Measurements from ENCODE around the gene RPL41. TPM values are rescaled to one million over a fixed set of nuclear protein-coding genes. Genes with fewer than 3 reads are reported as not detected.

RPL41 gene
- total RNA-seq, 4 donors from 2014 or later = 1,323 to 2,217 (median 1,977) TPM

- in situ Hi-C loops (cut with MboI; ENCODE audit: low sequenced_read_pairs in 4 of 4) = no loop called here
- ATAC-seq (no peak), DNase-seq (no peak)
- Histone ChIP-seq H3K4me3 (no peak overlapping the region), H3K36me3 (no peaks in the 10 kb centered on the region), H3K4me1 (no peaks in the 10 kb centered on the region), H3K27ac (no peak overlapping the region), H3K9me3 (no peaks in the 10 kb centered on the region), H3K27me3 (peaks cover 0 to 3% (median 0%) of the 10 kb centered on the region in 3 donors)
- intact Hi-C loops (cut with DNase I; ENCODE audit: low total_unique reads) = no loop called here
- no peak for TF ChIP-seq CTCF (IDR thresholded peaks at IDR 0.05 in 4 of 5, conservative IDR thresholded peaks at IDR 0.05 in 1 of 5)
- TF ChIP-seq POLR2A (IDR thresholded peaks at IDR 0.05) = no peak
These were observed 30.3 kb upstream of the RPL41 start for GRCh38 chr12:56086096-56086495.

- no peak for DNase-seq
- ATAC-seq = no peak
- TF ChIP-seq CTCF (IDR thresholded peaks at IDR 0.05 in 4 of 5, conservative IDR thresholded peaks at IDR 0.05 in 1 of 5) = no peak
- TF ChIP-seq POLR2A (IDR thresholded peaks at IDR 0.05) = no peak
- Histone ChIP-seq H3K4me1 (no peaks in the 10 kb centered on the region), H3K4me3 (no peak overlapping the region), H3K27ac (no peak overlapping the region), H3K27me3 (no peaks in the 10 kb centered on the region), H3K36me3 (no peaks in the 10 kb centered on the region), H3K9me3 (no peaks in the 10 kb centered on the region)
- in situ Hi-C loops (cut with MboI; ENCODE audit: low sequenced_read_pairs in 4 of 4) = no loop called here
- intact Hi-C loops (cut with DNase I; ENCODE audit: low total_unique reads) = no loop called here
These were observed 29.8 kb upstream of the RPL41 start for GRCh38 chr12:56086608-56087007.

GRCh38 chr12:56087220-56087619 is 29.2 kb upstream of the RPL41 start:
- TF ChIP-seq CTCF (IDR thresholded peaks at IDR 0.05 in 4 of 5, conservative IDR thresholded peaks at IDR 0.05 in 1 of 5) (no peak), POLR2A (IDR thresholded peaks at IDR 0.05) (no peak)
- no peaks in the 10 kb centered on the region for H3K36me3 ChIP-seq
- H3K9me3 ChIP-seq = no peaks in the 10 kb centered on the region
- H3K27ac ChIP-seq = no peak overlapping the region
- peak in 1 of 2 donors; percentile 51 for ATAC-seq
- in situ Hi-C loops (cut with MboI; ENCODE audit: low sequenced_read_pairs in 4 of 4) (no loop called here), intact Hi-C loops (cut with DNase I; ENCODE audit: low total_unique reads) (no loop called here)
- H3K27me3 ChIP-seq = no peaks in the 10 kb centered on the region
- no peak overlapping the region for H3K4me3 ChIP-seq
- peak in 1 of 2 donors; percentile 48 for DNase-seq
- H3K4me1 ChIP-seq = no peaks in the 10 kb centered on the region

GRCh38 chr12:56097738-56098137 is 18.7 kb upstream of the RPL41 start:
- in situ Hi-C loops (cut with MboI; ENCODE audit: low sequenced_read_pairs in 4 of 4) = no loop called here
- intact Hi-C loops (cut with DNase I; ENCODE audit: low total_unique reads) = no loop called here
- Histone ChIP-seq H3K27me3 (no peaks in the 10 kb centered on the region), H3K9me3 (no peaks in the 10 kb centered on the region), H3K4me1 (peaks cover 0 to 1% of the 10 kb centered on the region in 2 donors), H3K27ac (no peak overlapping the region), H3K4me3 (no peak overlapping the region), H3K36me3 (no peaks in the 10 kb centered on the region)
- no peak for ATAC-seq
- TF ChIP-seq CTCF (IDR thresholded peaks at IDR 0.05 in 4 of 5, conservative IDR thresholded peaks at IDR 0.05 in 1 of 5) (no peak), POLR2A (IDR thresholded peaks at IDR 0.05) (no peak)
- no peak for DNase-seq

- H3K4me1 ChIP-seq = peaks cover 7 to 10% of the 10 kb centered on the region in 2 donors
- TF ChIP-seq POLR2A (IDR thresholded peaks at IDR 0.05) = no peak
- no peak for TF ChIP-seq CTCF (IDR thresholded peaks at IDR 0.05 in 4 of 5, conservative IDR thresholded peaks at IDR 0.05 in 1 of 5)
- no peaks in the 10 kb centered on the region for H3K27me3 ChIP-seq
- H3K27ac ChIP-seq = no peak overlapping the region
- no peak overlapping the region for H3K4me3 ChIP-seq
- H3K36me3 ChIP-seq = no peaks in the 10 kb centered on the region
- H3K9me3 ChIP-seq = no peaks in the 10 kb centered on the region
- in situ Hi-C loops (cut with MboI; ENCODE audit: low sequenced_read_pairs in 4 of 4) = no loop called here
- ATAC-seq (no peak), DNase-seq (no peak)
- intact Hi-C loops (cut with DNase I; ENCODE audit: low total_unique reads) = no loop called here
These were observed 17.8 kb upstream of the RPL41 start for GRCh38 chr12:56098592-56098991.

Measured in gastrocnemius medialis (tissue), 4 donors.